Hematopoietic multipotent progenitor cell treated with erythropoietin and hydrocortisone succinate and interleukin-3 and kit ligand, for 4 days (in vitro differentiated cells): ENCODE data around the gene CAMSAP2.
A peak's percentile ranks its signal among the peaks of the same experiment; 100 is the strongest.

Experiments used
- DNase-seq: peaks from one replicate; pipeline ENCODE4 v3.0.0-alpha.2; 2015

CAMSAP2 gene

GRCh38 chr1:200849430-200849829, 110.7 kb downstream of the CAMSAP2 start:
- DNase-seq: no peak

GRCh38 chr1:200850554-200850953, 111.9 kb downstream of the CAMSAP2 start:
- DNase-seq: no peak

GRCh38 chr1:200856716-200857357, 118.1 kb downstream of the CAMSAP2 start:
- DNase-seq: no peak

- DNase-seq: peak; percentile 69
Observed at GRCh38 chr1:200857804-200858203, 119.1 kb downstream of the CAMSAP2 start.

- DNase-seq: peak; percentile 62
Observed at GRCh38 chr1:200861937-200862647, 123.4 kb downstream of the CAMSAP2 start.

GRCh38 chr1:200862713-200863415, 124.2 kb downstream of the CAMSAP2 start:
- no peak for DNase-seq

- DNase-seq: no peak
Observed at GRCh38 chr1:200866116-200866515, 127.4 kb downstream of the CAMSAP2 start.

- no peak for DNase-seq
Observed at GRCh38 chr1:200866521-200866920, 127.8 kb downstream of the CAMSAP2 start.

- DNase-seq: no peak
Observed at GRCh38 chr1:200867018-200867811, 128.5 kb downstream of the CAMSAP2 start.

- DNase-seq: no peak
Observed at GRCh38 chr1:200869376-200869752, 130.7 kb downstream of the CAMSAP2 start.

- no peak for DNase-seq
Observed at GRCh38 chr1:200869753-200870391, 131.2 kb downstream of the CAMSAP2 start.

GRCh38 chr1:200872446-200873115, 133.9 kb downstream of the CAMSAP2 start, which contains the start of gene GPR25:
TSS of gene GPR25 (plus strand) at chr1:200872981. CDS start at chr1:200873038, 57 bp downstream.
- no peak for DNase-seq

- DNase-seq: no peak
Observed at GRCh38 chr1:200873116-200873670, 134.5 kb downstream of the CAMSAP2 start.

GRCh38 chr1:200873671-200874397, 135.1 kb downstream of the CAMSAP2 start:
- DNase-seq: peak; percentile 24

- no peak for DNase-seq
Observed at GRCh38 chr1:200874694-200875093, 136.0 kb downstream of the CAMSAP2 start.

GRCh38 chr1:200875416-200875815, 136.7 kb downstream of the CAMSAP2 start:
- DNase-seq: no peak

GRCh38 chr1:200877010-200877409, 138.3 kb downstream of the CAMSAP2 start:
- no peak for DNase-seq

- DNase-seq: no peak
Observed at GRCh38 chr1:200877839-200878551, 139.3 kb downstream of the CAMSAP2 start.

- no peak for DNase-seq
Observed at GRCh38 chr1:200880212-200880611, 141.5 kb downstream of the CAMSAP2 start.

- no peak for DNase-seq
Observed at GRCh38 chr1:200883118-200883517, 144.4 kb downstream of the CAMSAP2 start.
